ENCODE measurements around the gene HCFC1. TPM values are rescaled to one million over a fixed set of nuclear protein-coding genes. Genes with fewer than 3 reads are reported as not detected.
A peak's percentile ranks its signal among the peaks of the same experiment; 100 is the strongest.

The HCFC1 gene
- total and polyA plus RNA-seq, 2 of the 8 experiments (the other 6 are each of a cell fraction or from before 2014, with no cell fraction given) = 24.9 to 117 TPM

DNA sequence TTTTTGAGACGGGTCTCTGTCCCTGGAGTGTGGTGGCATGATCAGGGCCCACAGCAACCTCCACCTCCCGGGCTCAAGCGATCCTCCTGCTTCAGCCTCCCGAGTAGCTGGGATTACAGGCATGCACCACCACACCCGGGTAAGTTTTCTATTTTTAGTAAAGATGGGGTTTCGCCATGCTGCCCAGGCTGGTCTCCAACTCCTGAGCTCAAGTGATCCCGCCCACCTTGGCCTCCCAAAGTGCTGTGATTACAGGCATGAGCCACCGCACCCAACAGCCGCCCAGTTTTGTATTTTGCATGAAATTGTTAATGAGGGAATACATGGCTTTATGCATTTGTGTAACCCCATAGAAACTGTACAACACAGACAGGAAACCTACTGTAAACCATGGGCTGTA, 42.8 kb downstream of the HCFC1 start:
- FAIRE-seq (no peak), DNase-seq (ENCODE audit: low read depth in 1 of 2, low spot score in 2 of 2) (no peak)
- no peaks in the 10 kb centered on the region for H3K27me3 ChIP-seq (replicated peaks in 1 of 4; ENCODE audit: control insufficient read depth in 3 of 4, extremely low read depth in 1 of 4, insufficient read depth in 3 of 4, low read length in 3 of 4)
- H4K5ac ChIP-seq (ENCODE audit: insufficient read length, low read depth, low read length) = no peak overlapping the region
- no peak overlapping the region for H2BK20ac ChIP-seq (ENCODE audit: low read length)
- no peak overlapping the region for H4K8ac ChIP-seq (ENCODE audit: extremely low read depth, insufficient read depth, low read length)
- H3K4me1 ChIP-seq (replicated peaks in 1 of 4; ENCODE audit: control insufficient read depth in 3 of 4, insufficient read depth in 4 of 4, low read length in 3 of 4) = peaks cover 3 to 15% (median 11%) of the 10 kb centered on the region in 4 experiments
- ChIA-PET POLR2A (ENCODE audit: partially characterized antibody) (interaction anchor here (0.7 to 14.9 kb wide), 9 partner anchors 13 to 206 kb away, joined by 3 to 231 read pairs (median 5); partner anchors contain the start of genes HCFC1, IDH3G, L1CAM and NAA10), CTCF (ENCODE audit: partially characterized antibody) (interaction anchor here (0.7 to 19.6 kb wide), 9 partner anchors 9 to 445 kb away, joined by 3 to 272 read pairs (median 3); partner anchors contain the start of gene RENBP)
- H3K23me2 ChIP-seq (ENCODE audit: low read depth, low read length) = peaks cover 15% of the 10 kb centered on the region; the same call in 1 of the 2 replicates
- no peaks in the 10 kb centered on the region for H3K9me3 ChIP-seq (ENCODE audit: insufficient read depth in 2 of 2, low read depth in 1 of 2, low read length in 1 of 2)
- H3K36me3 ChIP-seq (ENCODE audit: control insufficient read depth in 2 of 4, insufficient read depth in 4 of 4, low read length in 3 of 4) = peaks cover 0 to 10% (median 4%) of the 10 kb centered on the region in 4 experiments; a peak in 2 of 8 replicates
- H3K79me1 ChIP-seq (ENCODE audit: low read depth, low read length) = no peaks in the 10 kb centered on the region; the same call in 1 of the 2 replicates
- H4K20me1 ChIP-seq (replicated peaks in 1 of 2; ENCODE audit: control insufficient read depth in 1 of 2, insufficient read depth in 2 of 2, low read length in 2 of 2) = no peaks in the 10 kb centered on the region
- no peak overlapping the region for H4K91ac ChIP-seq (replicated peaks; ENCODE audit: insufficient read length, low read length)
- H2BK12ac ChIP-seq (ENCODE audit: low read depth, low read length) = no peak overlapping the region
- no peak overlapping the region for H3K4me3 ChIP-seq (ENCODE audit: extremely low read depth in 1 of 4, insufficient read depth in 2 of 4, low read depth in 3 of 4, low read length in 4 of 4)
- H3K4me2 ChIP-seq (ENCODE audit: insufficient read depth in 1 of 2, low read depth in 2 of 2, low read length in 2 of 2) = peak overlapping the region in 1 of 2 experiments; percentile 50; a peak in 3 of 4 replicates
- H2BK15ac ChIP-seq (ENCODE audit: low read length) = no peak overlapping the region
- no peak overlapping the region for H3K18ac ChIP-seq (ENCODE audit: extremely low read depth, low read length)
- H3K27ac ChIP-seq (ENCODE audit: low read depth, low read length) = no peak overlapping the region
- 90% methylated on average over 5 of the region's 9 CpGs; no CpG with 5 or more reads in 1 of the 2 experiments for WGBS, 2 experiments (ENCODE audit: extremely low coverage in 1 of 2, insufficient coverage in 1 of 2, insufficient read length in 1 of 2, insufficient replicate concordance in 2 of 2, low coverage in 1 of 2, low lambda C conversion rate in 2 of 2, missing lambda C conversion rate in 1 of 2)
- H2BK5ac ChIP-seq (ENCODE audit: low read depth, low read length) = no peak overlapping the region
- H3K4ac ChIP-seq (replicated peaks; ENCODE audit: insufficient read length, low read depth, low read length) = no peak overlapping the region
- H3K14ac ChIP-seq (ENCODE audit: insufficient read length) = no peak overlapping the region
- H3K9ac ChIP-seq (replicated peaks in 1 of 4; ENCODE audit: extremely low read depth in 1 of 4, low read depth in 3 of 4, low read length in 3 of 4) = no peak overlapping the region
- H3K56ac ChIP-seq (replicated peaks; ENCODE audit: insufficient read length, low read depth, low read length) = no peak overlapping the region
- TF ChIP-seq RBBP5 (IDR thresholded peaks at IDR 0.05; ENCODE audit: borderline replicate concordance, low read depth, low read length) (no peak), JUN (IDR thresholded peaks at IDR 0.05; ENCODE audit: low read depth, low read length) (no peak), EP300 (IDR thresholded peaks at IDR 0.05; ENCODE audit: borderline replicate concordance in 1 of 2, low read depth in 2 of 2, low read length in 2 of 2) (no peak), KDM4A (IDR thresholded peaks at IDR 0.05; ENCODE audit: low read depth, low read length, severe bottlenecking) (no peak)
- no peak overlapping the region for H2BK120ac ChIP-seq (replicated peaks; ENCODE audit: low read depth, low read length)
- H3K79me2 ChIP-seq (ENCODE audit: control insufficient read depth in 1 of 2, insufficient read depth in 2 of 2, low read length in 2 of 2) = peaks cover 0 to 11% of the 10 kb centered on the region in 2 experiments; a peak in 2 of 4 replicates
- no peak overlapping the region for H3K23ac ChIP-seq (ENCODE audit: insufficient read length)
- H2AFZ ChIP-seq (ENCODE audit: low read length) = no peak overlapping the region
- no peak overlapping the region for H2AK5ac ChIP-seq (ENCODE audit: low read depth, low read length)
